Caki2 (cell line): ENCODE results near the gene IL12RB2. TPM values are rescaled to one million over a fixed set of nuclear protein-coding genes. Genes with fewer than 3 reads are reported as not detected.
"Not testable (repeated sequence)": the region's sequence is repeated elsewhere in the genome, so short reads cannot be mapped to it uniquely, and the experiment has no call there.

Source experiments
- DNase-seq: peaks from one replicate; pipeline ENCODE4 v3.0.0-alpha.2; 2015; ENCODE audit warnings: low read depth
- in situ Hi-C: cut with HindIII; loops from 2 replicates; pipeline ENCODE4 v1.10.0; 2016; ENCODE audit warnings: low sequenced_read_pairs, low pct_unique_long_range_greater_than_20kb, mixed read lengths
- total RNA-seq: library from RNA; depleted of rRNA; stranded (reverse); fragments of >200 nt; shearing (Covaris generic); gene quantifications from 2 replicates; pipeline ENCODE4 v1.2.3, GENCODE V29; 2014; ENCODE audit warnings: low replicate concordance

The IL12RB2 gene
- total RNA-seq, 1 experiment from 2014 or later = not detected

- no peak for DNase-seq
- in situ Hi-C loops = no loop called here
Measured at GRCh38 chr1:67376381-67376780, 68.7 kb downstream of the IL12RB2 start.

- DNase-seq = no peak
- in situ Hi-C loops = no loop called here
Measured at GRCh38 chr1:67377253-67377652, 69.6 kb downstream of the IL12RB2 start.

- no peak for DNase-seq
- in situ Hi-C loops = no loop called here
Measured at GRCh38 chr1:67381154-67381553, 73.5 kb downstream of the IL12RB2 start.

DNA sequence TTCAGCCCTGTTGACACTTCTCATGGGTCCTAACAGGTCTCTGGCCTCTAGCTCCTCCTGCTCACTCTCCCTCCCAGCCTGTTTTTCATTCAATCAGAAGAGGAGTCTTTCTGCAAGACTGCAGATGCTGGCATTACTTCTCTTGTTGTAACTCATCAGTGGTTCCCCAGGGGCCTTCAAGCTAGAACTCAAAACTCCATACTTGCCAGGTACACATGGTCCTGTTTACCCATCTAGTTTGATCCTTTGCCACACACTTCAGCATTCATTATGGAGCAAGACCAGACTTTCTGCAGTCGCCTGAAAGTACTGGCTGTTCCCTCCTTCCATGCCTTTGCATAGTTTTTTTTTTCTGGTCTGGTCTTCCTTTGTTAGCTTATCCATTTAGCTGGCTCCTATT is 74.6 kb downstream of the IL12RB2 start:
- DNase-seq = no peak
- in situ Hi-C loops = no loop called here

- no peak for DNase-seq
- in situ Hi-C loops = no loop called here
Measured at GRCh38 chr1:67383999-67384638, 76.4 kb downstream of the IL12RB2 start.

DNA sequence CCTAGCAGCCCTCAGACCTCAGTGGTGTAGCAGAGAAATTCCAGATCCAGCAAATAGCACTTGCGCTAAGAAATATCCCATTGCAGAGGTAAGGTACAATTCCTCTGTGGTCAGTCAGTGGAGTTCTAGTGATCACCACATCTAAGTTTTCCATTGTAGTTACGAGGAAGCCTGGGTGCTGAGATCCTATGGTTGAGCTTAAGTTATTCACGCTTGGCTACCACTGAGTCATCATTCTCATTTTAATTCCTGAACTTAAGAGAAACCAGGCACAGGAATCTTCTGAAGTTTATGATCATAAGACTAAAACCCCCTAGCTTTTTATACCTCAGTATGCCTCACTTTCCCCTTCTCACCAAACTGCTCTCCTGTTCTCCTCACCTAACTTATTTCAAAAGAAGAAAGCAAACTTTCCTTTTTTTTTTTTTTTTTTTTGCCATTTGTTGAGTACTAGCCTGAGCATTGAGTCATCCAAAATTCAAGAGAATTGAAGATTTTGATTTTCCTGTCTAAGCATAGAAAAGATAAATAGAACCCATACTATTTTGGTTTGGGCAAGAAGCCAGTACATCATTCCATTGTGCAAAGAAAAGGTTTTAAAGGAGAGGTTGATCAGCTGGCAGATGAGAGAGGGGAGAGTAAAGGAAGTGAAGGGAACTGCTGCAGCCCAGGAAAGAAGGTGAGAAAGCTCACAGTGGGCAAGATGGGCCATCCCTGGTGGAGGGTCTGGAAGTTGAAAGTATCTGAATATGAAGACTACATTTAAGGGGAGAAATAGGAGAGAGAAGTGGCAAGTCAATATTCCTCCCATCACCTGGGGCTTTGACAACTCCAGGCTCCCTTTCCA is 82.6 kb downstream of the IL12RB2 start:
- DNase-seq = peak; percentile 81
- in situ Hi-C loops = no loop called here

DNA sequence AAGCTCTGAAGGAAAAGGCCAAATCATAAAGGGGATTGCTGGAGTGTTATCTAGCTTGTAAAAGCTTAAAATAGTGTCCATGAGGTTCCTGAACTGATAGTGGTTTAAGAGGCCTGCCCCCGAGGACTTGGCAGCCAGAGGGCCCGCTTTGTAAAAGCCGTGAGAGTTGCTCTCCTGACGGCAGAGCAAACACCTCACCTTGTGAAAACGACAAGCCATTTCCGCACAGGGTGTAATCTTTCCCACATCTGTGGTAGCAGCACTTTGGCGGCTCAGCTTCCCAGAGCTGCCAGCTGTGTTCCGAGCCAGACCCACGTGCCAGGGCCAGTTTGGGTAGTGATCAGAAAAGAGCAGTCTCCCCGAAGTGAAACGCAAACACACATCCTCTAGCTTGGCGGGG is 85.6 kb downstream of the IL12RB2 start:
- in situ Hi-C loops = no loop called here
- DNase-seq = no peak

DNA sequence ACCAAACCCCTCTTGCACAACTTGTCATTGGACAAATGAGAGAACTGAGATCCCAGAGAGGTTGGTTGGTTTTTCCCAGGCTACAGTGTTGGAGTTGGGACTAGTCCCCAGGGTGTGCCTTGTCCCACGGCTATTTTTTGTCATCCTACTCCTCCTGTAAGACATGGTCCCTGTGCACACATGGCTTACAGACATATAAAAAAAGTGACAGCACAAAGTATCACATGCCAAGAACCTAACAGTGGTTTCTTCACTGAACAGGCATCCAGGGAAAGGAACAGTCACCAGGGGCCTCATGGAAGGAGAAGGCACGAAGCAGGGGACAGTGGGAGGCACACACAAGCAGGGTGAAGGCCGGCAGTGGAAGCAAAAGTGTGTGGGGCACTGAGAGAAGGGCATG is 86.1 kb downstream of the IL12RB2 start:
- no peak for DNase-seq
- in situ Hi-C loops = no loop called here

DNA sequence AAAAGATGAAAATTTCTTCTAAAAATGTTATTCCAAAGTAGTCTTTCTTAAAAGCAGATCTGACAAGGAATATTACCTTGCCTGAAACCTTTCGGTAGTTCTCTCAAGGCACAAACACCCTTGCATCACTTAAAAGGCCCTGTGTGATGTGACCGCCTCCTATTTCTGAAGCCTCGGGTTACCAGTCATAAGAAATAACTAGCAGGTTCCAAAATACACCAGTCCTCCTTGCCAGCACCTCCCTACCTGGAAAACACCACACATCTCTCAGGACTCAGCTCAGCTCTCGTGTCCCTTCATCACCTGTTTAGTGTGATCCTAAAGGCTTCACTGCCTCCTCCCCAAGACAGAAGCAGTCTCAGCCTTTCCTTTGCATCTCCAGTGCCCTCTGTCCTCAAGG is 86.9 kb downstream of the IL12RB2 start:
- in situ Hi-C loops = no loop called here
- DNase-seq = no peak

GRCh38 chr1:67399199-67399993 is 91.7 kb downstream of the IL12RB2 start:
- in situ Hi-C loops = no loop called here

DNA sequence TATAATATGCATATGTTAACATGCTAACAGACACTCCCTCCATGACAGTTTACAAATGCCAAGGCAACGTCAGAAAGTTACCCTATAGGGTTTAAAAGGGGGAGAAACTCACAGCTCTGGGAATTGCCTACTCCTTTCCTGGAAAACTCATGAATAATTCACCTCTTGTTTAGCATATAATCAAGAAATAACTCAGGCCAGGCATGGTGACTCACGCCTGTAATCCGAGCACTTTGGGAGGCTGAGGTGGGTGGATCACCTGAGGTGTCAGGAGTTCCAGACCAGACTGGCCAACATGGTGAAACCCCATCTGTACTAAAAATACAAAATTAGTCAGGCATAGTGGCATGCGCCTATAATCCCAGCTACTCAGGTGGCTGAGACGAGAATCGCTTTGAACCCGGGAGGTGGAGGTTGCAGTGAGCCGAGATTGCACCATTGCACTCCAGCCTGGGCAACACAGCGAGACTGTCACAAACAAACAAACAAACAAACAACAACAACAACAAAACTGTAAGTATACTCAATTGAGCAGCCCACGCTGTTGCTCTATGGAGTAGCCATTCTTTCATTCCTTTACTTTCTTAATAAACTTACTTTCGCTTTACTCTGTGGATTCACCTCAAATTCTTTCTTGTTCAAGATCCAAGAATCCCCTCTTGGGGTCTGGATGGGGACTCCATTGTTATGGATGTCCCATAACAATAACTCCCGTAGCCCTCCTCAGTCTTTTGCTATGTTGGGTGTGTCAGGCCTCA is 92.5 kb downstream of the IL12RB2 start:
- in situ Hi-C loops = not testable (repeated sequence)
- DNase-seq = peak; percentile 61

More at GRCh38 chr1:67399199-67399993, 91.7 kb downstream of the IL12RB2 start:
- no peak for DNase-seq

DNA sequence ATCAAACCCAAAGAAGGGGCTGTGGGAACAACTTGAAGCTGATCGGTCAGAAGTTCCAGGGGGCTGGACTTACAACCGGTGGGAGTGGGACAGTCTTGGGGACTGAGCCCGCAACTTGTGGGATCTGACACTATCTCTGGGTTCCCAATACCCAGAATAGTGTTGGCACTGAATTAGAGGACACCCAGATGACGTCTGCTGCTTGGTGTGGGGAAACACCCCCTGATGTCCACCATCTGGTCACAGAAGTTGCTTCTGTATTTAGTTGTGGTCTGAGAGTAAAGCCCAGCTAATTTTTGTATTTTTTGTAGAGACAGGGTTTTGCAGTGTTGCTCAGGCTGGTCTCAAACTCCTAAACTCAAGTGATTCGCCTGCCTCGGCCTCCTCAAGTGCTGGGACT is 93.8 kb downstream of the IL12RB2 start:
- in situ Hi-C loops = no loop called here
- DNase-seq = no peak

- in situ Hi-C loops = no loop called here
- DNase-seq = peak; percentile 30
Measured at GRCh38 chr1:67404212-67404620, 96.5 kb downstream of the IL12RB2 start.

- in situ Hi-C loops = no loop called here
Measured at GRCh38 chr1:67405473-67406245, 98.0 kb downstream of the IL12RB2 start.

GRCh38 chr1:67407498-67407897 is 99.8 kb downstream of the IL12RB2 start:
- in situ Hi-C loops = no loop called here

More at GRCh38 chr1:67405473-67406245, 98.0 kb downstream of the IL12RB2 start:
- no peak for DNase-seq

GRCh38 chr1:67408148-67408547 is 100.5 kb downstream of the IL12RB2 start:
- in situ Hi-C loops = no loop called here

More at GRCh38 chr1:67407498-67407897, 99.8 kb downstream of the IL12RB2 start:
- no peak for DNase-seq

GRCh38 chr1:67413101-67413500 is 105.4 kb downstream of the IL12RB2 start:
- in situ Hi-C loops, DNase-seq: not testable (repeated sequence)

More at GRCh38 chr1:67408148-67408547, 100.5 kb downstream of the IL12RB2 start:
- no peak for DNase-seq
